Measurements from ENCODE around the gene ARHGAP4. TPM values are rescaled to one million over a fixed set of nuclear protein-coding genes. Genes with fewer than 3 reads are reported as not detected.

The ARHGAP4 gene
- total and polyA plus RNA-seq, 7 donors: 5.1 to 8.0 (median 6.8) TPM

DNA sequence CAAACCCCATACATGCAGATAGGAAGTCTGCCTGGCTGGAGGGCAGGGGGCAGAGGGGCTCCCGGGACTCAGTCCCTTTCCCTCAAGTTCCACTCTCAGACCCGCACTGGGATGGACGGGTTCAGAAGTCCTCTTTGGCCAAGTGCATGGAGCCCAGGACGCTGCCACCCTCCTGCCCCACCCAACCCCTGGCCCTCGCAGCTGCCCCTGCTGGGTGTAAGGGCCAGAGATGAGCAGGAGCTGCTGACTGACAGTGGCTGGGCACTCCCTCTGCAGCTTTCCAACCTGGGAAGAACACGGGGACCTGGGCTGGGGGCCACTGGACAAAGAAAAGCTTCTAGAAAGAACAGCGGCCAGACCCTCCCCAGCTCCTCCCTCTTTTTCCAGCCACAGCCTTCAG lies 43.5 kb downstream of the ARHGAP4 start:
- Histone ChIP-seq H3K27me3 (ENCODE audit: insufficient read depth in 3 of 3, low read length in 2 of 3) (peaks cover 0 to 80% (median 13%) of the 10 kb centered on the region in 3 donors), H3K9me3 (no peaks in the 10 kb centered on the region), H3K4me3 (no peak overlapping the region), H3K4me1 (no peaks in the 10 kb centered on the region), H3K36me3 (ENCODE audit: insufficient read depth in 1 of 2, low read depth in 1 of 2) (no peaks in the 10 kb centered on the region), H3K27ac (no peak overlapping the region)
- intact Hi-C loops (cut with DNase I): no loop called here
- WGBS, 3 donors: 49 to 77% (median 56%) methylated on average over 5 to 7 of the region's 7 CpGs
- DNase-seq (no peak), ATAC-seq (no peak)
- TF ChIP-seq, protein P1, sequence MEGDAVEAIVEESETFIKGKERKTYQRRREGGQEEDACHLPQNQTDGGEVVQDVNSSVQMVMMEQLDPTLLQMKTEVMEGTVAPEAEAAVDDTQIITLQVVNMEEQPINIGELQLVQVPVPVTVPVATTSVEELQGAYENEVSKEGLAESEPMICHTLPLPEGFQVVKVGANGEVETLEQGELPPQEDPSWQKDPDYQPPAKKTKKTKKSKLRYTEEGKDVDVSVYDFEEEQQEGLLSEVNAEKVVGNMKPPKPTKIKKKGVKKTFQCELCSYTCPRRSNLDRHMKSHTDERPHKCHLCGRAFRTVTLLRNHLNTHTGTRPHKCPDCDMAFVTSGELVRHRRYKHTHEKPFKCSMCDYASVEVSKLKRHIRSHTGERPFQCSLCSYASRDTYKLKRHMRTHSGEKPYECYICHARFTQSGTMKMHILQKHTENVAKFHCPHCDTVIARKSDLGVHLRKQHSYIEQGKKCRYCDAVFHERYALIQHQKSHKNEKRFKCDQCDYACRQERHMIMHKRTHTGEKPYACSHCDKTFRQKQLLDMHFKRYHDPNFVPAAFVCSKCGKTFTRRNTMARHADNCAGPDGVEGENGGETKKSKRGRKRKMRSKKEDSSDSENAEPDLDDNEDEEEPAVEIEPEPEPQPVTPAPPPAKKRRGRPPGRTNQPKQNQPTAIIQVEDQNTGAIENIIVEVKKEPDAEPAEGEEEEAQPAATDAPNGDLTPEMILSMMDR (IDR thresholded peaks at IDR 0.05): no peak

DNA sequence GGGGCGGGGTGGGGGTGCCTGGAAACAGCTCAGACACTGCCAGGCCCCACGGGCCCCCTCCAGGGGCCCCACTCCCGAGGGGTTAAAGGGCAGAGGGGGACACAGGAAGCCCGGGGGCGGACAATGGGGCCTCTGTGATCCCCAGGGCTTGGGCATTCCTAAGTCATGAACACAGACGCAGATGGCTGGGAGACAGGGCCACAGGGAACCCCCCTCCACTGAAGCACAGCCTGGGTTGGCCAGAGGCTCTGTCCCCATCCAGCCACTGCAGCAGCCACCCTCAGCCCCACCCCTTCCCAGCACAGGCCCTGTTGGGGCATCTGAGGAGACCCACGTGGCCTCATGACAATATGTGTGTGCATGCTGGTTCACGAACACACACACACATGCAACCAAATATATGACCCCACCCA lies 44.0 kb downstream of the ARHGAP4 start:
- H3K4me1 ChIP-seq: no peaks in the 10 kb centered on the region
- DNase-seq (no peak), ATAC-seq (no peak)
- 33 to 72% (median 39%) methylated on average over 2 to 8 of the region's 8 CpGs for WGBS, 3 donors
- H3K36me3 ChIP-seq (ENCODE audit: insufficient read depth in 1 of 2, low read depth in 1 of 2): no peaks in the 10 kb centered on the region
- TF ChIP-seq, protein P1 (IDR thresholded peaks at IDR 0.05): no peak
- H3K4me3 ChIP-seq: no peak overlapping the region
- H3K9me3 ChIP-seq: no peaks in the 10 kb centered on the region
- no peak overlapping the region for H3K27ac ChIP-seq
- intact Hi-C loops (cut with DNase I): no loop called here
- H3K27me3 ChIP-seq (ENCODE audit: insufficient read depth in 3 of 3, low read length in 2 of 3): peaks cover 0 to 81% (median 13%) of the 10 kb centered on the region in 3 donors

DNA sequence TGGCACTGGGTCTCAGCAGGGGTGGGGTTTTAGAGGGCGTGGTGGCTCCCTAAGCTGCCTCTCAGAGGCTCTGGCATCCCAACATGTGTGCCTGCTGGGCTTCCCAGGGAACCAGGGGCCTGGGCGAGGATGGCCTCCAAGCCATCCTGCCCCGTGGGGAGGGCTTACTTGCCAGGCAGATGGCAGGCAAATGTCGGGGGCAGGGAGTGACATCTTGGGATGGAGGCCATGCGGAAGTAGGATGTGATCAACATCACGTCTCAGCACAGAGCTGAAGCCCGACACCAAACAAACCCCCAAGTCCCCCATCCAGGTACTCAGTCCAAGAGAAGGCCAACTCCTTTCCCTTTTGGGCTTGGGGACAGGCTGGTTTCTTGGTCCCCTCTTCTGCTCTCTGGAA lies 44.8 kb downstream of the ARHGAP4 start:
- H3K27me3 ChIP-seq (ENCODE audit: insufficient read depth in 3 of 3, low read length in 2 of 3): peaks cover 0 to 85% (median 13%) of the 10 kb centered on the region in 3 donors
- no peak for ATAC-seq
- H3K4me1 ChIP-seq: no peaks in the 10 kb centered on the region
- no peaks in the 10 kb centered on the region for H3K9me3 ChIP-seq
- TF ChIP-seq, protein P1 (IDR thresholded peaks at IDR 0.05): no peak
- peak in 1 of 2 donors; percentile 15 for DNase-seq
- no peak overlapping the region for H3K4me3 ChIP-seq
- intact Hi-C loops (cut with DNase I): no loop called here
- H3K27ac ChIP-seq: no peak overlapping the region
- no peaks in the 10 kb centered on the region for H3K36me3 ChIP-seq (ENCODE audit: insufficient read depth in 1 of 2, low read depth in 1 of 2)
- 58 to 82% (median 68%) methylated on average over 3 to 7 of the region's 7 CpGs for WGBS, 3 donors

DNA sequence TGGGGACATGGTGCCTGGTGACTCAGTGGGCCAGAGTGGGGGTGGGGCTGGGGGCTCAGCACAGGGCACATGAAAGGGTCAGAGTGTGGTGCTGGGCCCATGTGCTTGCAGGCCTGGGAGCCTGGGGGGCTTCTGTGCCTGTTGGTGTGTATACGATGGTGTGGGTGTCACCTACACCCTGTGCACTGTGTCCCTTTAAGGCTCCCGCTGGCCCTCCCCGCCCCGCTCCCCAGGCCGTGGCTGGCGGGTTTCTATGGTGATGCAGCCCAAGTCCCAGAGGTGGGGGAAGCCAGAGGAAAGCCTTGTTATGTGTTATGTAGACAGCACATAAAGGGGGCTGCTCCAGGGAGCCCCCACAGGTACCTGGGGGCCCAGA lies 45.6 kb downstream of the ARHGAP4 start:
- peaks cover 0 to 90% (median 13%) of the 10 kb centered on the region in 3 donors for H3K27me3 ChIP-seq (ENCODE audit: insufficient read depth in 3 of 3, low read length in 2 of 3)
- ATAC-seq (no peak), DNase-seq (peak in 1 of 2 donors; percentile 19)
- intact Hi-C loops (cut with DNase I): no loop called here
- H3K27ac ChIP-seq: no peak overlapping the region
- H3K36me3 ChIP-seq (ENCODE audit: insufficient read depth in 1 of 2, low read depth in 1 of 2): no peaks in the 10 kb centered on the region
- no peaks in the 10 kb centered on the region for H3K4me1 ChIP-seq
- 35 to 37% methylated on average over 6 of the region's 6 CpGs; no CpG with 5 or more reads in 1 of the 3 donors for WGBS, 3 donors
- TF ChIP-seq, protein P1 (IDR thresholded peaks at IDR 0.05): no peak
- H3K4me3 ChIP-seq: no peak overlapping the region
- no peaks in the 10 kb centered on the region for H3K9me3 ChIP-seq
